WTC11 (cell line): ENCODE measurements around the gene HOMER3. TPM values are rescaled to one million over a fixed set of nuclear protein-coding genes. Genes with fewer than 3 reads are reported as not detected.
A peak's percentile ranks its signal among the peaks of the same experiment; 100 is the strongest.

ENCODE experiments used
- ATAC-seq: fragments of 200-7000 bp; cut with Tn5 transposase; 2 replicates; pipeline ENCODE4 v1.10.0; 2021; ENCODE audit warnings: mild to moderate bottlenecking, moderate library complexity
- CTCF ChIA-PET: fragments of 300-600 bp; sonication (Branson Sonifier 250); formaldehyde crosslinking; loops from one replicate; lab custom pipeline; 2021; ENCODE audit warnings: antibody characterized with exemption; lab: Charles Lee
- POLR2A ChIA-PET: fragments of 350-600 bp; sonication (Branson Sonifier 250); formaldehyde crosslinking; loops from one replicate; lab custom pipeline; 2021; ENCODE audit warnings: antibody characterized with exemption; lab: Charles Lee
- DNase-seq: peaks from one replicate; pipeline ENCODE4 v3.0.0; 2021; ENCODE audit warnings: low spot score
- H3K27ac Mint-ChIP-seq: 2 replicates; pipeline ENCODE4 v1.8.0; 2021; ENCODE audit warnings: mixed read lengths
- H3K27me3 Mint-ChIP-seq: 2 replicates; pipeline ENCODE4 v1.8.0; 2021; ENCODE audit warnings: low read depth, mild to moderate bottlenecking, moderate library complexity, mixed read lengths
- H3K36me3 Mint-ChIP-seq: 2 replicates; pipeline ENCODE4 v1.8.0; 2021; ENCODE audit warnings: mixed read lengths
- H3K4me1 Mint-ChIP-seq: 2 replicates; pipeline ENCODE4 v1.8.0; 2022; ENCODE audit warnings: mixed read lengths
- H3K4me3 Mint-ChIP-seq: 2 replicates; pipeline ENCODE4 v1.8.0; 2021; ENCODE audit warnings: mild to moderate bottlenecking, moderate library complexity, mixed read lengths
- H3K9me3 Mint-ChIP-seq: 2 replicates; pipeline ENCODE4 v1.8.0; 2021; ENCODE audit warnings: mixed read lengths
- ATF1 ChIP-seq: sonication (generic); formaldehyde crosslinking; IDR thresholded peaks from 2 replicates; pipeline ENCODE4 v1.8.1; 2023; ENCODE audit warnings: mild to moderate bottlenecking, moderate library complexity, missing genetic modification reagents
- CBFB ChIP-seq: sonication (generic); formaldehyde crosslinking; IDR thresholded peaks from 2 replicates; pipeline ENCODE4 v1.8.1; 2022; ENCODE audit warnings: mild to moderate bottlenecking, low read depth, missing genetic modification reagents
- CREM ChIP-seq: sonication (generic); formaldehyde crosslinking; IDR thresholded peaks from 2 replicates; pipeline ENCODE4 v1.8.1; 2022; ENCODE audit warnings: mild to moderate bottlenecking, missing genetic modification reagents, moderate library complexity
- CTCF ChIP-seq: fragments of 200-600 bp; IDR thresholded peaks from 2 replicates; pipeline ENCODE4 v1.8.0; 2022; ENCODE audit warnings: antibody characterized with exemption
- E2F5 ChIP-seq: sonication (generic); formaldehyde crosslinking; IDR thresholded peaks from 2 replicates; pipeline ENCODE4 v1.8.1; 2022; ENCODE audit warnings: mild to moderate bottlenecking, moderate library complexity, missing genetic modification reagents
- ELF4 ChIP-seq: sonication (generic); formaldehyde crosslinking; IDR thresholded peaks from 2 replicates; pipeline ENCODE4 v1.8.1; 2022; ENCODE audit warnings: low read depth, mild to moderate bottlenecking, moderate library complexity, missing genetic modification reagents
- ERG ChIP-seq: fragments of 250-450 bp; sonication (Bioruptor Pico); IDR thresholded peaks from 2 replicates; pipeline ENCODE4 v1.8.0; 2021; ENCODE audit warnings: mild to moderate bottlenecking
- FOXK1 ChIP-seq: sonication (generic); formaldehyde crosslinking; IDR thresholded peaks from 2 replicates; pipeline ENCODE4 v1.8.0; 2022; ENCODE audit warnings: mild to moderate bottlenecking, moderate library complexity, missing genetic modification reagents
- GTF2I ChIP-seq: fragments of 250-450 bp; sonication (Bioruptor Pico); conservative IDR thresholded peaks from 2 replicates; pipeline ENCODE4 v1.4.0; 2021; ENCODE audit warnings: mild to moderate bottlenecking
- JAZF1 ChIP-seq: fragments of 250-450 bp; sonication (Bioruptor Pico); IDR thresholded peaks from 2 replicates; pipeline ENCODE4 v1.9.0; 2021; ENCODE audit warnings: moderate library complexity, mild to moderate bottlenecking, inconsistent platforms
- KAT7 ChIP-seq: sonication (generic); formaldehyde crosslinking; IDR thresholded peaks from 2 replicates; pipeline ENCODE4 v1.8.1; 2023; ENCODE audit warnings: missing genetic modification reagents, mild to moderate bottlenecking, borderline replicate concordance
- MYBL2 ChIP-seq: sonication (generic); formaldehyde crosslinking; IDR thresholded peaks from 2 replicates; pipeline ENCODE4 v1.8.1; 2023; ENCODE audit warnings: mild to moderate bottlenecking, moderate library complexity, missing genetic modification reagents
- NFE2L1 ChIP-seq: sonication (generic); formaldehyde crosslinking; IDR thresholded peaks from 2 replicates; pipeline ENCODE4 v1.8.1; 2023; ENCODE audit warnings: missing genetic modification reagents
- NFYB ChIP-seq: sonication (generic); formaldehyde crosslinking; conservative IDR thresholded peaks from 2 replicates; pipeline ENCODE4 v1.8.0; 2022; ENCODE audit warnings: low read depth, missing genetic modification reagents
- NR2C2 ChIP-seq: sonication (generic); formaldehyde crosslinking; IDR thresholded peaks from 2 replicates; pipeline ENCODE4 v1.8.0; 2022; ENCODE audit warnings: mild to moderate bottlenecking, missing genetic modification reagents
- OVOL2 ChIP-seq: fragments of 250-450 bp; sonication (Bioruptor Pico); IDR thresholded peaks from 2 replicates; pipeline ENCODE4 v1.9.0; 2021; ENCODE audit warnings: mild to moderate bottlenecking, borderline replicate concordance
- PREB ChIP-seq: sonication (generic); formaldehyde crosslinking; IDR thresholded peaks from 2 replicates; pipeline ENCODE4 v1.8.1; 2022; ENCODE audit warnings: mild to moderate bottlenecking, missing genetic modification reagents, moderate library complexity, borderline replicate concordance
- SMAD3 ChIP-seq: sonication (generic); formaldehyde crosslinking; IDR thresholded peaks from 2 replicates; pipeline ENCODE4 v1.8.0; 2022; ENCODE audit warnings: missing genetic modification reagents, mild to moderate bottlenecking, borderline replicate concordance
- TP53 ChIP-seq: sonication (generic); formaldehyde crosslinking; IDR thresholded peaks from 2 replicates; pipeline ENCODE4 v1.8.1; 2023; ENCODE audit warnings: mild to moderate bottlenecking, missing genetic modification reagents
- ZMAT4 ChIP-seq: fragments of 250-450 bp; sonication (Bioruptor Pico); IDR thresholded peaks from 2 replicates; pipeline ENCODE4 v1.9.0; 2021; ENCODE audit warnings: mild to moderate bottlenecking
- ZNF263 ChIP-seq: sonication (generic); formaldehyde crosslinking; IDR thresholded peaks from 2 replicates; pipeline ENCODE4 v1.8.1; 2022; ENCODE audit warnings: low read depth, mild to moderate bottlenecking, moderate library complexity, missing genetic modification reagents
- ZNF317 ChIP-seq: sonication (generic); formaldehyde crosslinking; IDR thresholded peaks from 2 replicates; pipeline ENCODE4 v1.8.1; 2023; ENCODE audit warnings: low read depth, mild to moderate bottlenecking, moderate library complexity, missing genetic modification reagents, borderline replicate concordance
- ZNF416 ChIP-seq: fragments of 250-450 bp; sonication (Bioruptor Pico); IDR thresholded peaks from 2 replicates; pipeline ENCODE4 v1.9.0; 2021; ENCODE audit warnings: mild to moderate bottlenecking, inconsistent platforms
- ZNF423 ChIP-seq: fragments of 250-450 bp; sonication (Bioruptor Pico); IDR thresholded peaks from 2 replicates; pipeline ENCODE4 v2.1.2; 2022; ENCODE audit warnings: mild to moderate bottlenecking, moderate library complexity
- ZNF512 ChIP-seq: sonication (generic); formaldehyde crosslinking; IDR thresholded peaks from 2 replicates; pipeline ENCODE4 v1.8.1; 2022; ENCODE audit warnings: missing genetic modification reagents, borderline replicate concordance
- ZNF671 ChIP-seq: fragments of 250-450 bp; sonication (Bioruptor Pico); IDR thresholded peaks from 2 replicates; pipeline ENCODE4 v1.8.0; 2021; ENCODE audit warnings: mild to moderate bottlenecking
- total RNA-seq: library from RNA; stranded (reverse); gene quantifications from 3 replicates; pipeline ENCODE4 v1.2.3, GENCODE V29; 2021

The HOMER3 gene
- total RNA-seq, 1 experiment from 2014 or later, result 28.2 TPM

GRCh38 chr19:18881491-18881890 lies 59.5 kb downstream of the HOMER3 start:
- CTCF ChIA-PET, result no interaction called here
- Mint-ChIP-seq H3K27me3 (no peaks in the 10 kb centered on the region), H3K4me3 (no peak overlapping the region), H3K36me3 (peaks cover 31% of the 10 kb centered on the region), H3K4me1 (no peaks in the 10 kb centered on the region), H3K9me3 (peaks cover 5% of the 10 kb centered on the region), H3K27ac (no peak overlapping the region)
- POLR2A ChIA-PET, result no interaction called here
- ATAC-seq, result no peak
- TF ChIP-seq CREM (CRISPR knock-in tag), result no peak
- TF ChIP-seq PREB (CRISPR knock-in tag), result no peak
- no peak for TF ChIP-seq ZMAT4 (CRISPR knock-in tag)
- no peak for TF ChIP-seq ZNF512 (CRISPR knock-in tag)
- no peak for TF ChIP-seq OVOL2 (CRISPR knock-in tag)
- no peak for TF ChIP-seq TP53 (CRISPR knock-in tag)
- no peak for TF ChIP-seq NR2C2 (CRISPR knock-in tag)
- no peak for TF ChIP-seq SMAD3
- TF ChIP-seq ERG (CRISPR knock-in tag), result no peak
- TF ChIP-seq CTCF, result no peak
- no peak for TF ChIP-seq GTF2I (CRISPR knock-in tag)
- TF ChIP-seq E2F5, result no peak
- no peak for TF ChIP-seq ZNF671 (CRISPR knock-in tag)
- TF ChIP-seq CBFB (CRISPR knock-in tag), result no peak
- no peak for TF ChIP-seq MYBL2 (CRISPR knock-in tag)
- TF ChIP-seq ZNF263 (CRISPR knock-in tag), result no peak
- TF ChIP-seq ZNF423 (CRISPR knock-in tag), result no peak
- no peak for DNase-seq

- no peaks in the 10 kb centered on the region for H3K4me1 Mint-ChIP-seq
- H3K4me3 Mint-ChIP-seq, result no peak overlapping the region
- DNase-seq (peak; percentile 85), ATAC-seq (peak; percentile 81)
- no peak overlapping the region for H3K27ac Mint-ChIP-seq
- peaks cover 5% of the 10 kb centered on the region for H3K9me3 Mint-ChIP-seq
- peaks cover 37% of the 10 kb centered on the region for H3K36me3 Mint-ChIP-seq
- ChIA-PET CTCF (interaction anchor here (0.5 to 1.9 kb wide), 6 partner anchors 13 to 108 kb away, joined by 3 to 12 read pairs (median 6); no protein-coding TSS in a partner anchor), POLR2A (interaction anchor here (1.2 kb wide), 1 partner anchor 39 kb away, joined by 4 read pairs; the partner anchor contains the start of genes COPE and DDX49)
- TF ChIP-seq ZNF416 (CRISPR knock-in tag) (no peak), KAT7 (CRISPR knock-in tag) (no peak), ZMAT4 (CRISPR knock-in tag) (no peak), NFE2L1 (CRISPR knock-in tag) (no peak), ZNF317 (no peak), NFYB (CRISPR knock-in tag) (no peak), ZNF423 (CRISPR knock-in tag) (no peak), CTCF (no peak), FOXK1 (CRISPR knock-in tag) (no peak), ATF1 (CRISPR knock-in tag) (no peak), JAZF1 (CRISPR knock-in tag) (no peak), ELF4 (CRISPR knock-in tag) (no peak)
- no peaks in the 10 kb centered on the region for H3K27me3 Mint-ChIP-seq
These were observed 61.2 kb downstream of the HOMER3 start for GRCh38 chr19:18879579-18880373.
